Measurements from ENCODE around the gene B3GALT5.
"Not testable (repeated sequence)": the region's sequence is repeated elsewhere in the genome, so short reads cannot be mapped to it uniquely, and the experiment has no call there.

Gene B3GALT5

GRCh38 chr21:39612233-39613040 lies at the start of gene B3GALT5:
B3GALT5 (plus strand) TSS chr21:39612940; CDS start chr21:39660560, 47,620 bp downstream.
- DNase-seq (ENCODE audit: low read depth in 2 of 2): no peak

GRCh38 chr21:39564200-39564599 lies 48.5 kb upstream of the B3GALT5 start:
- DNase-seq (ENCODE audit: low read depth in 2 of 2): no peak

GRCh38 chr21:39567180-39567972 lies 45.4 kb upstream of the B3GALT5 start:
- no peak for DNase-seq (ENCODE audit: low read depth in 2 of 2)

- no peak for DNase-seq (ENCODE audit: low read depth in 2 of 2)
These were observed 44.4 kb upstream of the B3GALT5 start for GRCh38 chr21:39568361-39568760.

GRCh38 chr21:39575775-39576174 lies 37.0 kb upstream of the B3GALT5 start:
- DNase-seq (ENCODE audit: low read depth in 2 of 2): no peak

DNA sequence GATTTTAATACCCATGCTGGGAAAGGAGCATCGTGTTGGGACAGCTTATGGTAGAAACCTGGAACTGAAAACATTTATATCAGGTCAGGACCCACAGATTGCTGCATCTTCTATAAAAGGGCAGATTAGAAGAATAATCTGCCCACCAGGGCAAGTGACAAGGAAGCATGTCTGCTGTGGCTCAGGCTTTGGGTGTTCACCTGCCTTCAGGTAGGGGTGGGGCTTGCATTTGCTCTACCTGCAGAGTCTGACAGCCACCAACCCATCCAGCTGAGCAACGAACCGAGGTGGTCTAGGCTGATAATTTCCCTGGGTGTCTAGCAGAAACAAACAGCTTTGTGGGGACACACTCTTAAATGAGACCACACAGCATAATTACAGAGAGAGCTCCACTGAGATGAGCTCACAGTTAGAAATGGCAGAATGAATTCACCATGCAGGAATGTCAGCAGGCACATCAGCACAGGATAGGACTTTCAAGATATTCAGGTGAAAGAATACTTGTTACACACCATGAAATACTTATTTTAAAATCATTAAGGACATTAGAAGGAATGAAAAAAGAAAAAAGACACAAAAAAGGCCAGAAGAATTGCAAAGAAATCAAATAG lies 36.1 kb upstream of the B3GALT5 start:
- DNase-seq (ENCODE audit: low read depth in 2 of 2): no peak

DNA sequence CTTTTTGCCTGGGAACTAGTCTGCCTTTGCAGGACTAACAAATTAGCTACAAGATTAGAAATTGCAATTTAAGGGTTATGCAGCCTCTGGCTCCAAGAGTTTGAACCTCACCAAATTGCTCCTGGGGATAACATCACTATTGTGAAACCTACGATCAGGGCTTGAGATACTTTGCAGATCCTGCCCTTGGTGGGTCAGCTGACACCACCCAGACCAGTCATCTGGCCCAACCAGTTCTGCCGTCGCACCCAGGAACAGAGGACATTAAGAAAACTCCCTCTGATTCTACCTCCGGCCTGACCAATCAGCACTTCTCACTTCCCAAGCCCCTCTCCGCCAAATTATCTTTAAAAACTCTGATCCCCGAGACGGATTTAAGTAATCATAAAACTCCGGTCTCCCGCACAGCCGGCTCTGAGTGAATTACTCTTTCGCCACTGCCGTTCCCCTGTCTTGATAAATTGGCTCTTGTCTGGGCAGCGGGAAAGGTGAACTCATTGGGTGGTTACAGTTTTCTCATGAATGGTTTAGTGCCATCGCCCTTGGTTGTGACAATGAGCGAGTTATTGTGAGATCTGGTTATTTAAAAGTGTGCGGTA lies 32.9 kb upstream of the B3GALT5 start:
- no peak for DNase-seq (ENCODE audit: low read depth in 2 of 2)

DNA sequence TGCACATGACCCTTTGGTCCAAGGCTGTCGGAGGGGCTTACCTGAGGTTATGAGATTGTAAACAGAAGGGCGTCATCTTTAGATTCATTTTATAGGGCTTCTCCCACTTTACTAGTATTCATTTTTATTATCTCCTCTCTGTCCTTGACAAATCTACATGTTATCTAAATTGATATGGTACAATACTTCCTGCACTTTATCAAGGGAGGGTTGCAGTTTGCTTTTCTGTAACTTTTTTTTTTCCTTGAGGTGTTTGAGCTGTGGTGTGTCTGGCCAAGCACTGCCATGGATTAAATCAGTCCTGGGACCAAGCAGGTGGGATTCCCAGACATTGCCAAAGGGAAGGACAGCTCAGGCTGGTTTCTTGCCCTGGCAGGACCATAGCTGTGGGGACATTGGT lies 32.0 kb upstream of the B3GALT5 start:
- DNase-seq (ENCODE audit: low read depth in 2 of 2): no peak

DNA sequence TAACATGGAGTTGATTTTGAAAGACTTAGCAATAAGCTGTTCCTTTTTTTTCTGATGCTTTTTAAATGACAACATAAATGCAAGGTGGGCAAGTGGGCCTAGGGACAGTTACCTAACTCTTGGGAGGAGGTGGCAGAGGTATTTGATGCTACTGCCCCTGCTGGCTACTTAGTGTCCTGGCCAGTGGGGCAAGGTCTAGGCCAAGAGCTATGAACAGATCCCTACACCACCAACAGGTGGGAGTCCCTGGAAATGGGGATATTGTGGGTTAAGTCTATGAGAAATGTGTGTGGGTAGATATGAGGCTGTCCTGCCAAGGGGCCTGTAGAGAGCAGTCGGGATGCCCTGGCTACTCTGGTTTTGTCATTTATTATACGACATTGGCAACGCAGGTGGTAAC lies 31.3 kb upstream of the B3GALT5 start:
- no peak for DNase-seq (ENCODE audit: low read depth in 2 of 2)

DNA sequence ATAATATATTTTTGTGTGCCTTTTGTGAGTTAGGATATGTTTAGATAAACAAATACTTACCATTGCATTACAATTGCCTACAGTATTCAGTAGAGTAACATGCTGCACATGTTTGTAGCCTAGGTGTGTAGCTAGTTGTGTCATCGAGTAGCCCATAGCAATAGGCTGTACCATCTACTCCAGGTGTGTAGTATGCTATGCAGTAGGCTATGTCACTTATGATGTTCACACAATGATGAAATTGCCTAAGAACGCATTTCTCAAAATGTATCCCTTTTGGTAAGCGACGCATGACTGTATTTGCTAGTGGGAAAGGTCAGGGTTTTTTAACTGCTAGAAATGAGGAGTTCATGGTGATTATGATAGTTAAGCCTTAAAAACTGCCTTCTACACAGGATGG lies 30.0 kb upstream of the B3GALT5 start:
- no peak for DNase-seq (ENCODE audit: low read depth in 2 of 2)

DNA sequence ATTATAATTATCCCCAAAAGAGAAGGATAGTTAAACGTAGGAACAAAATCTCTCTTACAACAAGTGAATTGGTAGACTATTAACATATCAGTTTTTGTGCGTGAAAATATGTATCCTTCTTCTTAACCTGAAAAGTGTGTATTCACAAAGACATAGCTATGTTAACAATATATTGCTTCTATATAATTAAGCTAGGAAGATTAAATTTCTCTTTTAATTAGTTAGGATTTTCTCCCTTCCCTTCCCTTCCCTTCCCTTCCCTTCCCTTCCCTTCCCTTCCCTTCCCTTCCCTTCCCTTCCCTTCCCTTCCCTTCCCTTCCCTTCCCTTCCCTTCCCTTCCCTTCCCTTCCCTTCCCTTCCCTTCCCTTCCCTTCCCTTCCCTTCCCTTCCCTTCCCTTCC lies 29.2 kb upstream of the B3GALT5 start:
- DNase-seq (ENCODE audit: low read depth in 2 of 2): not testable (repeated sequence)

DNA sequence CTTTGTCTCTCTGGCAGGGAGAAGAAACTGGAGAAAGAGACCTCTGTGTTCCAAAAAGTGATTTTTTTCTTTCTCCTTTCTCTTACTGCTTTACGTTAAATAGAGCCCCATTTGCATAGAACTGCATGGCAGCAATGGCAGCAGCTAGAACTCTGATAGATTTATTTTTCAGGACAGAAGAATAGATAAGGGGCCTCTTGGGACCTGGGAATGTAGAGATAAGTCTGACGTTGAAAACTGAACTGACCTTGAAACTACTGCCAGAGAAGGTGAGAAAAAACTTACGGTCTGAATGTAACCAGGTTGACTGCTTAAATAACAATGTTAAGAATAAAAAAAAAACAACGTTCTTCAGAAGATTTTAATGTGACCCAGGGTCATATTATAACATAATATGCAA lies 25.4 kb upstream of the B3GALT5 start:
- DNase-seq (ENCODE audit: low read depth in 2 of 2): no peak

- no peak for DNase-seq (ENCODE audit: low read depth in 2 of 2)
These were observed 23.9 kb upstream of the B3GALT5 start for GRCh38 chr21:39588884-39589283.

GRCh38 chr21:39593522-39593921 lies 19.2 kb upstream of the B3GALT5 start:
- DNase-seq (ENCODE audit: low read depth in 2 of 2): no peak

DNA sequence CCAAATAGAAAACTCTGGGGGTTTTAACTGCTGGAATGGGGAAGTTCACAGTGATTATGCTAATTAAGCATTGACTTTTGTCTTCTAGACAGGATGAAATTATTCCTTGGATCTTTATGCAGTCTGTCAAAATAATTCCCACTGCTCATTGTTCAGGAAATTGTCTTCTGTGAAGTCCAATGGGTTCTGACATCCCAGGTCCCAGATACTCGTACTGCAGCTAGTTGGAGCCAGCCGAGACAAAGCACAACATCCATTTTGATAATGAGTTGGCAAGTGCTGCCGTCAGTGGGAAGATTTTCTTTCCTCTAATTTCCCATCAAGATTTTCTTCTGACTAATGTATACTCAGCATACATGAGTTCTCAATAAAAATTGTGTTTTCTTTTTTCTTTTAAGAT lies 17.3 kb upstream of the B3GALT5 start:
- no peak for DNase-seq (ENCODE audit: low read depth in 2 of 2)

GRCh38 chr21:39597595-39597994 lies 15.1 kb upstream of the B3GALT5 start:
- DNase-seq (ENCODE audit: low read depth in 2 of 2): no peak

DNA sequence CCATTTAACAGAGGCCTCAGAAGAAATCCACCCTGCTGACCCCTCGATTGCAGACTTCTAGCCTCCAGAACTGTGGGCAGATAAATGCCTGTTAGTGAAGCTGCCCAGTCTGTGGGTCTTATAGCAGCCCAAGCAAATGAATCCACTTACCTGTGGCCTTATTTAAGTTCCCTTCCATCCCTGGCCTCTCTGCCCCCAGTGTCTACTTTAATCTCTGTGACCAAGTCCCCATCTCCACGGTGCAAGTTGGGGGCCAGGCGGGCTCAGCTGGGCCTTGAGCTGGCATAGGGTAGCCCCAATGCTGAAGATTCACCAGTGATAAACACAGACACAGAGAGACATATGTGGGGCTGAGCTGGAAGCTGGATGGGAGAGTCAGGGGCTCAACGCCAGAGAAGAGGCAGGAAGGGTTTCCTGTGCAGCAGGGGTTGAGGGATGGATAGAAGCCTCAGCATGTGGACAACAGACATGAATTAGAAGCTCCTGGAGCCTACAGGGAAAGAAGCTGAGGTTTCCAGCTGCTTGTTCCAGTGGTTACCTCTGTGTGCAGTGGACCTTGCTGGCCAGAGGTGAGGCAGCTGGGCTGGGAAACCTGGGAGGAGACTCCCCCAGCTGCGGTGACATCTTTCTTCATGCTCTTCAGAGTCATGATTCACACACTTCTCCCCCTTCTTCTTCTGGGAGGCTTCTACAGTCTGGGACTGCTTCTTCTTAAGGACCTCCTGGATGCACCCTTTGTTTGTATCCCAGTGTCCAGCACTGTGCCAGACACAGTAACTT lies 13.4 kb upstream of the B3GALT5 start:
- DNase-seq (ENCODE audit: low read depth in 2 of 2): no peak

DNA sequence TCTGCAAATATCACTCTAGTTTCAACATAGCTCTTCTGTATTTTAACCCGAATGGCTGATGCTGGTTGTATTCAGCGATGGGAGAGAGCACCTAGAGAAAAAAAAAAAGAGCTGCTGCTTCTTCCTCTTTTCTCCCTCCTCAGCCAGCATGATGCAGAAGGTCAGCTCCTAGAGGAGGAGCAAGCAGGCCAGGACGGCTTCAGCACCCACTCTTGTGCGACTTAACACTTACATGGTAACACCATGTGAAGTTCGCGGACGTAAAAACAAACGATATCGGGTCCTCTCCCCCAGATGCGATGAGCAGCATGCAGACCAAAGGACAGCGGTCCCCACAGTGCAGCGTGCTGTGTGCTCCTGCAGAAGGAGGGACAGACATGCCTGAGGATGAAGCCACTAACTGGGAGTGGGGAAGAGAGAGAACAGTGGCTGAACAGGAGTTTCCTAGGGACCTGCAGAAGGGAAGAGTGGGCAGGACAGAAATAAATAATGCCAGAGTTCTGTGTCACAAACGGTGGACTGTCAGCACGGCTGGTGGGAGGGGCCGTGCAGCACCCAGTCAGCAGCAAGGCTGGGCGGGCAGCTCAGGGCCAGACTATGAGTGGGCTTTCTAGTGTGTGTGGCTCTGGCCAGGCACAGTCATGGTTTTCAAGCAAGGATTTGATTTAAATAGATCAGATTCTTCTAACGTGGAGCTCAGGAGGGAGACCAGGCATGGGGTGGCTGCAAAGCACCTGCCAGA lies 11.4 kb upstream of the B3GALT5 start:
- DNase-seq (ENCODE audit: low read depth in 2 of 2): no peak

GRCh38 chr21:39602076-39602689 lies 10.6 kb upstream of the B3GALT5 start:
- DNase-seq (ENCODE audit: low read depth in 2 of 2): no peak

GRCh38 chr21:39602793-39603192 lies 9.9 kb upstream of the B3GALT5 start:
- no peak for DNase-seq (ENCODE audit: low read depth in 2 of 2)

Measured in activated CD8-positive, alpha-beta memory T cell treated with anti-CD3 and anti-CD28 coated beads for 4 hours (primary cell).